ENCODE measurements around the gene FUT6.

DNA sequence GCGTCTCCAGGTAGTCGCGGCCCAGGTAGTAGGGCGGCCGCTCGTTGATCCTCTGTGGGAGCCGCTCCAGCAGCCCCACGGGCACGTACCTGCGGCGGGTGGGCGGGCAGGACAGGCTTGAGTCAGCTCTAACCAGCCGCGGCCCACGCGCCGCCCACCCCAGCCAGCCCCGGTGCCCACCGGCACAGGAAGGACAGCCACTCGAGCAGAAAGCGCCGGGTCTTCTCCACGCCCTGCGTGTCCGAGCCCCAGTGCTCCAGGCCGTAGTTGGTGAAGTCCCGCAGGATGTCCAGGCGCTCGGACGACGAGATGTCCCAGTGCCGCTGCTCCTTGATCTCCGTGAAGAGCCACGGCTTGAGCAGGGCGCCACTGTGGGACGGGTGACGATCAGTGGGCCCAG, 54.1 kb downstream of the FUT6 start:
- no peak for TF ChIP-seq TAF1 (IDR thresholded peaks at IDR 0.05; ENCODE audit: borderline replicate concordance, low read depth, low read length)
- TF ChIP-seq POLR2AphosphoS5 (IDR thresholded peaks at IDR 0.05; ENCODE audit: low read depth, low read length) = no peak

All from GM12892 (cell line).